HepG2 (cell line): Measurements from ENCODE around the gene DTNB.

ENCODE experiments used
- EZH2 ChIP-seq: conservative IDR thresholded peaks from 2 replicates; pipeline ENCODE4 v1.6.1; 2012; ENCODE audit warnings: mild to moderate bottlenecking, low read depth, low read length, moderate library complexity
- FUBP1 ChIP-seq: sonication (generic); formaldehyde crosslinking; IDR thresholded peaks from 2 replicates; pipeline ENCODE4 v1.5.1; 2020; ENCODE audit warnings: missing genetic modification reagents, mild to moderate bottlenecking, borderline replicate concordance
- HDAC6 ChIP-seq: fragments of 200-600 bp; sonication (generic); IDR thresholded peaks from 2 replicates; pipeline ENCODE4 v1.7.0; 2017; ENCODE audit warnings: mild to moderate bottlenecking, antibody characterized with exemption, low read length, low read depth
- NFE2L2 ChIP-seq: fragments of 150-350 bp; IDR thresholded peaks from 2 replicates; pipeline ENCODE4 v1.6.1; 2014; ENCODE audit warnings: low read length
- TAF15 ChIP-seq: fragments of 200-400 bp; formaldehyde crosslinking; IDR thresholded peaks from one replicate; pipeline ENCODE4 v1.6.1; 2018; ENCODE audit warnings: mild to moderate bottlenecking, low read depth, low read length; ENCODE audit not compliant: poor library complexity, severe bottlenecking
- ZNF496 ChIP-seq: sonication (generic); formaldehyde crosslinking; IDR thresholded peaks from 2 replicates; pipeline ENCODE4 v1.8.1; 2023; ENCODE audit warnings: mild to moderate bottlenecking, moderate library complexity, missing genetic modification reagents; ENCODE audit not compliant: insufficient replicate concordance

GRCh38 chr2:25589676-25590205, 83.6 kb downstream of the DTNB start:
- no peak for TF ChIP-seq ZNF496 (CRISPR knock-in tag)
- no peak for TF ChIP-seq EZH2
- no peak for TF ChIP-seq NFE2L2
- TF ChIP-seq TAF15: no peak
- TF ChIP-seq FUBP1 (CRISPR knock-in tag): no peak
- no peak for TF ChIP-seq HDAC6
